Activated CD8-positive, alpha-beta T cell treated with anti-CD3 and anti-CD28 coated beads for 36 hours (primary cell): Measurements from ENCODE around the gene USE1. TPM values are rescaled to one million over a fixed set of nuclear protein-coding genes. Genes with fewer than 3 reads are reported as not detected.
"Not testable (repeated sequence)": the region's sequence is repeated elsewhere in the genome, so short reads cannot be mapped to it uniquely, and the experiment has no call there.

ENCODE experiments used
- ATAC-seq: fragments of 200-7000 bp; cut with Tn5 transposase; one replicate; pipeline ENCODE4 v1.10.0; 2021; ENCODE audit warnings: mild to moderate bottlenecking, moderate library complexity
- CTCF ChIA-PET: fragments of 350-600 bp; sonication (Branson Sonifier 250); formaldehyde crosslinking; loops from one replicate; lab custom pipeline; 2021; ENCODE audit warnings: antibody characterized with exemption; lab: Charles Lee
- POLR2A ChIA-PET: fragments of 350-600 bp; sonication (Branson Sonifier 250); formaldehyde crosslinking; loops from one replicate; lab custom pipeline; 2021; ENCODE audit warnings: antibody characterized with exemption; lab: Charles Lee
- DNase-seq: peaks from one replicate; pipeline ENCODE4 v3.0.0-alpha.2; 2020
- H3K27ac Mint-ChIP-seq: one replicate; pipeline ENCODE4 v1.8.0; 2021; ENCODE audit warnings: mild to moderate bottlenecking, mixed read lengths
- H3K27me3 Mint-ChIP-seq: one replicate; pipeline ENCODE4 v1.8.0; 2021; ENCODE audit warnings: mixed read lengths
- H3K36me3 Mint-ChIP-seq: one replicate; pipeline ENCODE4 v1.8.0; 2021; ENCODE audit warnings: low read depth, mixed read lengths
- H3K4me1 Mint-ChIP-seq: one replicate; pipeline ENCODE4 v1.8.0; 2021; ENCODE audit warnings: low read depth, mixed read lengths
- H3K4me3 Mint-ChIP-seq: one replicate; pipeline ENCODE4 v1.8.0; 2021; ENCODE audit warnings: mild to moderate bottlenecking, moderate library complexity, mixed read lengths
- H3K9me3 Mint-ChIP-seq: one replicate; pipeline ENCODE4 v1.8.0; 2021; ENCODE audit warnings: mixed read lengths
- CTCF ChIP-seq: fragments of 200-600 bp; IDR thresholded peaks from one replicate; pipeline ENCODE4 v1.8.0; 2022; ENCODE audit warnings: antibody characterized with exemption, mild to moderate bottlenecking
- intact Hi-C: fragments of 100-400 bp; cut with micrococcal nuclease; formaldehyde crosslinking; loops from one replicate; pipeline ENCODE4 v1.10.0; 2022
- total RNA-seq, 2 experiments: library from RNA; stranded (reverse); gene quantifications; one replicate each; pipeline ENCODE4 v1.2.3, GENCODE V29; 2021

USE1 gene
- total RNA-seq, 2 experiments from 2014 or later: 26.5 to 27.1 TPM

GRCh38 chr19:17183858-17184321 is 31.3 kb upstream of the USE1 start:
- Mint-ChIP-seq H3K4me1 (peaks cover 20% of the 10 kb centered on the region), H3K36me3 (peaks cover 33% of the 10 kb centered on the region), H3K9me3 (no peaks in the 10 kb centered on the region), H3K27me3 (no peaks in the 10 kb centered on the region), H3K4me3 (peak overlapping the region; percentile 72), H3K27ac (peak overlapping the region; percentile 97)
- intact Hi-C loops: no loop called here
- peak; percentile 42 for DNase-seq
- CTCF ChIA-PET: interaction anchor here (0.6 to 2.9 kb wide), 5 partner anchors 8 to 117 kb away, joined by 3 to 13 read pairs (median 4); no protein-coding TSS in a partner anchor
- no peak for TF ChIP-seq CTCF
- POLR2A ChIA-PET: interaction anchor here (0.7 to 3.3 kb wide), 10 partner anchors 10 to 227 kb away, joined by 3 to 13 read pairs (median 4); partner anchors contain the start of gene OCEL1
- peak; percentile 67 for ATAC-seq

GRCh38 chr19:17184371-17184841 is 30.8 kb upstream of the USE1 start:
- TF ChIP-seq CTCF: no peak
- intact Hi-C loops: no loop called here
- POLR2A ChIA-PET: interaction anchor here (0.7 to 3.3 kb wide), 10 partner anchors 11 to 226 kb away, joined by 3 to 13 read pairs (median 4); partner anchors contain the start of gene OCEL1
- Mint-ChIP-seq H3K4me3 (peak overlapping the region; percentile 72), H3K27ac (peak overlapping the region; percentile 97), H3K27me3 (no peaks in the 10 kb centered on the region), H3K9me3 (no peaks in the 10 kb centered on the region), H3K36me3 (peaks cover 36% of the 10 kb centered on the region), H3K4me1 (peaks cover 20% of the 10 kb centered on the region)
- peak; percentile 72 for DNase-seq
- CTCF ChIA-PET: interaction anchor here (0.6 to 2.9 kb wide), 3 partner anchors 9 to 117 kb away, joined by 3 to 13 read pairs (median 4); no protein-coding TSS in a partner anchor
- peak; percentile 82 for ATAC-seq

- Mint-ChIP-seq H3K27ac (no peak overlapping the region), H3K27me3 (no peaks in the 10 kb centered on the region), H3K4me3 (no peak overlapping the region), H3K4me1 (peaks cover 20% of the 10 kb centered on the region), H3K9me3 (no peaks in the 10 kb centered on the region), H3K36me3 (peaks cover 36% of the 10 kb centered on the region)
- ChIA-PET CTCF (interaction anchor here (0.6 kb wide), 1 partner anchor 20 kb away, joined by 3 read pairs; no protein-coding TSS in a partner anchor), POLR2A (interaction anchor here (3.3 kb wide), 1 partner anchor 109 kb away, joined by 13 read pairs; no protein-coding TSS in a partner anchor)
- intact Hi-C loops: no loop called here
- no peak for TF ChIP-seq CTCF
- ATAC-seq: no peak
- DNase-seq: no peak
Observed at GRCh38 chr19:17185590-17185989, 29.6 kb upstream of the USE1 start.

- intact Hi-C loops, H3K4me1 Mint-ChIP-seq, H3K27ac Mint-ChIP-seq, H3K4me3 Mint-ChIP-seq, H3K9me3 Mint-ChIP-seq, ATAC-seq, DNase-seq, H3K27me3 Mint-ChIP-seq, CTCF ChIA-PET: not testable (repeated sequence)
- POLR2A ChIA-PET: interaction anchor here (1.7 kb wide), 1 partner anchor 9 kb away, joined by 3 read pairs; no protein-coding TSS in a partner anchor
- peaks cover 36% of the 10 kb centered on the region for H3K36me3 Mint-ChIP-seq
Observed at GRCh38 chr19:17191736-17192135, 23.4 kb upstream of the USE1 start.

- ATAC-seq (no peak), DNase-seq (no peak)
- no peaks in the 10 kb centered on the region for H3K27me3 Mint-ChIP-seq
- H3K36me3 Mint-ChIP-seq: peaks cover 35% of the 10 kb centered on the region
- no peak overlapping the region for H3K27ac Mint-ChIP-seq
- H3K9me3 Mint-ChIP-seq: no peaks in the 10 kb centered on the region
- intact Hi-C loops: no loop called here
- ChIA-PET CTCF (no interaction called here), POLR2A (interaction anchor here (0.7 to 1.7 kb wide), 3 partner anchors 8 to 33 kb away, joined by 3 to 4 read pairs (median 3); partner anchors contain the start of gene OCEL1)
- no peak for TF ChIP-seq CTCF
- no peak overlapping the region for H3K4me3 Mint-ChIP-seq
- H3K4me1 Mint-ChIP-seq: no peaks in the 10 kb centered on the region
Observed at GRCh38 chr19:17192751-17193150, 22.4 kb upstream of the USE1 start.
